ENCODE measurements around the gene TTC17. TPM values are rescaled to one million over a fixed set of nuclear protein-coding genes. Genes with fewer than 3 reads are reported as not detected.

The TTC17 gene
- total and polyA plus RNA-seq, 2 of the 4 experiments (the other 2 are of a cell fraction): 56.3 to 61.3 TPM

GRCh38 chr11:43511959-43512358 lies 153.2 kb downstream of the TTC17 start:
- Histone ChIP-seq H3K4me2 (ENCODE audit: low read depth, low read length) (no peak overlapping the region), H4K20me1 (ENCODE audit: insufficient read depth, low read length) (no peaks in the 10 kb centered on the region), H2AK5ac (ENCODE audit: low read depth, low read length) (no peak overlapping the region), H3K27ac (ENCODE audit: insufficient read depth, low read length) (no peak overlapping the region), H2BK15ac (ENCODE audit: low read depth, low read length) (no peak overlapping the region), H2AFZ (replicated peaks; ENCODE audit: low read length, poor library complexity) (no peak overlapping the region), H4K5ac (ENCODE audit: low read depth, low read length) (no peak overlapping the region), H3K23ac (ENCODE audit: low read depth, low read length) (no peak overlapping the region), H3K18ac (ENCODE audit: low read depth, low read length) (no peak overlapping the region), H3K9me3 (ENCODE audit: control insufficient read depth, insufficient read depth, low read length) (no peaks in the 10 kb centered on the region), H3K14ac (replicated peaks; ENCODE audit: low read depth, low read length) (no peak overlapping the region), H4K91ac (ENCODE audit: insufficient read depth, low read depth, low read length) (no peak overlapping the region), H4K8ac (ENCODE audit: low read depth in 2 of 2, low read length in 2 of 2) (no peak overlapping the region), H3K9me1 (ENCODE audit: insufficient read depth, low read length) (no peaks in the 10 kb centered on the region), H2BK5ac (ENCODE audit: low read depth, low read length, poor library complexity, severe bottlenecking) (no peak overlapping the region), H2AK9ac (replicated peaks; ENCODE audit: low read depth, low read length, poor library complexity) (no peak overlapping the region), H3K56ac (ENCODE audit: extremely low read depth, insufficient read depth, low read length) (no peak overlapping the region), H3K4me3 (ENCODE audit: insufficient read depth, low read depth, low read length) (no peak overlapping the region), H2BK120ac (ENCODE audit: low read depth, low read length) (no peak overlapping the region), H3K27me3 (ENCODE audit: control insufficient read depth, insufficient read depth, low read length) (peaks cover 3% of the 10 kb centered on the region), H3K79me1 (ENCODE audit: low read depth in 1 of 2, low read length in 2 of 2) (no peaks in the 10 kb centered on the region), H3K36me3 (ENCODE audit: control insufficient read depth, insufficient read depth, low read length) (no peaks in the 10 kb centered on the region), H2BK20ac (ENCODE audit: low read depth, low read length) (no peak overlapping the region), H3K4ac (ENCODE audit: low read depth, low read length) (no peak overlapping the region), H3K9ac (ENCODE audit: low read depth, low read length) (no peak overlapping the region), H3K4me1 (ENCODE audit: control insufficient read depth, insufficient read depth, low read length) (no peaks in the 10 kb centered on the region)
- dilution Hi-C loops (cut with HindIII; ENCODE audit: low sequenced_read_pairs, unreplicated experiment) (no loop called here), intact Hi-C loops (cut with micrococcal nuclease) (no loop called here), in situ Hi-C loops (cut with MboI; ENCODE audit: low sequenced_read_pairs) (no loop called here)
- DNase-seq: no peak
- ATAC-seq (ENCODE audit: low read depth): no peak
- POLR2A ChIA-PET (ENCODE audit: unreplicated experiment): no interaction called here
- no TSS peak for BruUV-seq (replicated peaks)
- no CpG with 5 or more reads among the region's 6 CpGs for WGBS, 2 experiments (ENCODE audit: extremely low coverage in 2 of 2, insufficient read length in 1 of 2)
- no peak for TF ChIP-seq MAZ (IDR thresholded peaks at IDR 0.05; ENCODE audit: borderline replicate concordance, low read depth, low read length)
- no peak for TF ChIP-seq CTCF (conservative IDR thresholded peaks at IDR 0.05; ENCODE audit: low read depth, low read length)
- no peak for TF ChIP-seq POLR2A (IDR thresholded peaks at IDR 0.05; ENCODE audit: low read depth, low read length)
- TF ChIP-seq NFE2L2 (IDR thresholded peaks at IDR 0.05; ENCODE audit: low read depth, low read length): no peak
- TF ChIP-seq CHD1 (IDR thresholded peaks at IDR 0.05; ENCODE audit: low read depth, low read length): no peak
- TF ChIP-seq FOS (IDR thresholded peaks at IDR 0.05; ENCODE audit: low read depth, low read length): no peak
- TF ChIP-seq MAFK (IDR thresholded peaks at IDR 0.05; ENCODE audit: low read depth, low read length): no peak
- TF ChIP-seq RFX5 (IDR thresholded peaks at IDR 0.05; ENCODE audit: low read depth, low read length): no peak
- TF ChIP-seq BHLHE40 (IDR thresholded peaks at IDR 0.05; ENCODE audit: low read depth, low read length): no peak
- CTCF ChIA-PET: no interaction called here
